Spleen (tissue), 7 donors: ENCODE results near the gene EVPL.

Experiments used
- POLR2A ChIP-seq, 3 donors: fragments of 450-650 bp; IDR thresholded peaks; one replicate each; pipeline ENCODE4 v1.5.1; 2017; ENCODE audit warnings: antibody characterized with exemption in 3 of 3, mild to moderate bottlenecking in 1 of 3
- POLR2AphosphoS5 ChIP-seq, 3 donors: sonication (generic); formaldehyde crosslinking; IDR thresholded peaks; one replicate each; pipeline ENCODE4 v1.5.1; 2017; ENCODE audit warnings: antibody characterized with exemption in 3 of 3
- TF ChIP-seq, protein P1 (sequence below), 11 experiments: fragments of 200-600 bp in 7 of 11; fragments of 450-650 bp in 4 of 11; sonication (generic) in 4 of 11; IDR thresholded peaks in 8 of 11; conservative IDR thresholded peaks in 3 of 11; 1 replicate in 7 of 11; 2 replicates in 4 of 11; pipeline versions ENCODE4 v1.4.0 to v1.8.0; 2016 to 2021; ENCODE audit warnings: antibody characterized with exemption in 11 of 11, inconsistent platforms in 4 of 11, mild to moderate bottlenecking in 1 of 11
- donor health status: DM: no; HTN: no; CAD: no; lungs with moderate emphysema.
- donor health status: DM: no; HTN: no; CAD: no.
- donor health status: DM: no; HTN: no; CAD: no.

DNA sequence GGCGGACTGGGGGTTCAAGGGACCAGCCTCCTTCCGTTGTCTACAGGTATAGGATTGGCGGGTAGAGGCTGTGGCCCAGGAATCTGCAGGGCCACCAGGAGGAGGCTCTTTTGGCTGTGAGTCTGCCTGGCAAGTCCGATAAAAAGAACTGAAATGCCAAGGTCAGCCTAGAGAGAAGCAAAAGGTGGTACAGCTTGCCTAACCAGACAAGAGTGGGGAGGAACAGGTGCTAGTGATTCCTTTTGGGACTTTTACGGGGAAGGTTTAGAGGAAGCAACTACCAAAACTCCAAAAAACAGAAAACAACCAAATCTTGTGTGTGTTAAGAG lies 5.6 kb upstream of the EVPL start:
- TF ChIP-seq, protein P1, sequence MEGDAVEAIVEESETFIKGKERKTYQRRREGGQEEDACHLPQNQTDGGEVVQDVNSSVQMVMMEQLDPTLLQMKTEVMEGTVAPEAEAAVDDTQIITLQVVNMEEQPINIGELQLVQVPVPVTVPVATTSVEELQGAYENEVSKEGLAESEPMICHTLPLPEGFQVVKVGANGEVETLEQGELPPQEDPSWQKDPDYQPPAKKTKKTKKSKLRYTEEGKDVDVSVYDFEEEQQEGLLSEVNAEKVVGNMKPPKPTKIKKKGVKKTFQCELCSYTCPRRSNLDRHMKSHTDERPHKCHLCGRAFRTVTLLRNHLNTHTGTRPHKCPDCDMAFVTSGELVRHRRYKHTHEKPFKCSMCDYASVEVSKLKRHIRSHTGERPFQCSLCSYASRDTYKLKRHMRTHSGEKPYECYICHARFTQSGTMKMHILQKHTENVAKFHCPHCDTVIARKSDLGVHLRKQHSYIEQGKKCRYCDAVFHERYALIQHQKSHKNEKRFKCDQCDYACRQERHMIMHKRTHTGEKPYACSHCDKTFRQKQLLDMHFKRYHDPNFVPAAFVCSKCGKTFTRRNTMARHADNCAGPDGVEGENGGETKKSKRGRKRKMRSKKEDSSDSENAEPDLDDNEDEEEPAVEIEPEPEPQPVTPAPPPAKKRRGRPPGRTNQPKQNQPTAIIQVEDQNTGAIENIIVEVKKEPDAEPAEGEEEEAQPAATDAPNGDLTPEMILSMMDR (IDR thresholded peaks at IDR 0.05 in 8 of 11, conservative IDR thresholded peaks at IDR 0.05 in 3 of 11) = no peak
- TF ChIP-seq POLR2AphosphoS5 (IDR thresholded peaks at IDR 0.05) (no peak), POLR2A (IDR thresholded peaks at IDR 0.05) (no peak)
